GM15510 (cell line): ENCODE data around the gene PIKFYVE.

Experiments used
- POLR2A ChIP-seq: IDR thresholded peaks from 3 replicates; pipeline ENCODE4 v1.6.1; 2011; ENCODE audit warnings: borderline replicate concordance; ENCODE audit not compliant: insufficient read length; ENCODE audit errors: extremely low read depth

Gene PIKFYVE

DNA sequence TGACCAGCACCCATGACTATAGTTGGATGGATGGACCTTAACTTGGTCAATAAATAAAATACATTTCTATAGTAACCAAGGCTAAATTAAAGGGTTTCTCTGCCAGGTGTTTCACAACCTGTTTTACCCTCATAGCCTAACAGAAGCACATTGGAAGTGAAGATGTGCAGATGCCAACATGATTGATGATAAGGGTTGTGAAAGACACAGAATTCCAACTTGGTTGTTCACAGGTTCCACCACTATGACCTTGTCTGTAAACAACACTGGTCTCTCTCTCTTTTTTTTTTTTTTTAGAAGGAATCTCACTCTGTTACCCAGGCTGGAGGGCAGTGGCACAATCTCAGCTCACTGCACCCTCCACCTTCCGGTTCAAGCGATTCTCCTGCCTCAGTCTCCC is 103.0 kb downstream of the PIKFYVE start:
- TF ChIP-seq POLR2A: no peak

DNA sequence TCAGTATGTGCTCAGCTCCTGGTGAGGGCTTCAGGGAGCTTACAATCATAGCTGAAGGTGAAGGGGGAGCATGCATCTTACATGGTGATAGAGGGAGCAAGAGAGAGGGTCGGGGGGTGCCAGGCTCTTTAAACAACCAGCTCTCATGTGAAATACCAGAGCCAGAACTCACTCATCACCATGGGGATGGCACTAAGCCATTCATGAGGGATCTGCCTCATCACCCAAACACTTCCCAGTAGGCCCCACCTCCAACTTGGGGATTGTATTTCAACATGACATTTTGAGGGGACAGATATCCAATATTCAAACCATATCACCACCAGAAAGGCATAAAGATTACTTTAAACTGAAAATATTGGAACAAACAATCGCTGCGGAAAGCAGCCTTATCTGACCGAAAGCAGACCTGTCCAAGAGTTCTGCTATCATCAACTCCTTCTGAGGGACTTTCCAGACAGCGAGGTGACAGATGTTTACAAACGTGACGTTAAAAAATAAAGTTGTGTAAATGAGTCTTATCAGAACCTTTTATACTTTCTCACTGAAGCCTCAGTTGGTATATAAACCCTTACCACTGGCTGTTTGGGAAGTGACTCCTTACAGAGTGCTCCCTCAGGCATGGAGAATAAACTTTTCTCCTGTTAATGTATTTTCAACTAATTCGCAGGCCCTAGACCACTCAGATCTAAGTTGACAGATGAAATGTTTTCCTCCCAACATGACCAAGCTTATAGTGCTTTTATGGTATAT is 105.0 kb downstream of the PIKFYVE start:
- no peak for TF ChIP-seq POLR2A

DNA sequence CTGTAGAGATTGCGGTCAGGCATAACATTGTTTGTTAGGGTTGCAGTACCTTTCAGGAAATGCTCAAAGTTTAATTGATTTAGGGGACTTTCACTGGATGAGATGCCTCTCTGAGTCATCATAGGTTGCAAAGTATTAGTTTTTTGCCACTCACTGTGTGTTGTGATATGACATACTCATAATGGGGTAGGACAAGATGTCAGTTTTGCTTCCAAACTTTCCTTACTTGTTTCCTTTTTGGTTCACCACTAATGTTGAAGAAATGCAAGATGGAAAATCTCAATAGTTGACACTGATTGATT is 105.5 kb downstream of the PIKFYVE start:
- no peak for TF ChIP-seq POLR2A

DNA sequence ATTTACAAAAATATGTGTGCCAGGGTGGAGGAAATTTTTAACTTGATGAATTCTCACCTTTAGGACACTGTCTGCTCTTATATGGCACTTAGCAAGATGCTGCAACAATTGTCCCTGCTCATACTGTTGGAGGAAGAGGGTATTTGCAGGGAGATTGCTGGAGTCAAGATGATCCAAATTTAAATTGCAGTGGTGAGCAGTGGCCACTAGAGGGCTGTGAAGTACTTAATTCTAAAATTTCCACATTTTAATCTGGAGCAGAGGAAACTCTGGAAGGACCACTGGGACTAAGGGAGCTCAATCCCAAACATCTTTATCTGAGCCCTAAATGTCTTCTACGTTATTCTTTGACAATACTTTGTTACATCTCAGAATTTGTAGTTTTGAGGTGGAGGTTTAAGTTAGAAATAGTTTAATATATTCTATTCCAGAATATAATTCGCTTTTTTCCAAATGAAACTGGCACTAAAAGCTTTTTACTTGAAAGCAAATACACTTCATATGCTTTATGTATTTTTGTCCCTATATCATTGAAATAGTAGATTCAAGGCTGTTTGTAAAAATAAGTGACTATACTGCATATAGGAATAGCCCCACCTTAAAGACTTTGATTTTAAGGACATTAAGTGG is 107.5 kb downstream of the PIKFYVE start:
- TF ChIP-seq POLR2A: no peak

DNA sequence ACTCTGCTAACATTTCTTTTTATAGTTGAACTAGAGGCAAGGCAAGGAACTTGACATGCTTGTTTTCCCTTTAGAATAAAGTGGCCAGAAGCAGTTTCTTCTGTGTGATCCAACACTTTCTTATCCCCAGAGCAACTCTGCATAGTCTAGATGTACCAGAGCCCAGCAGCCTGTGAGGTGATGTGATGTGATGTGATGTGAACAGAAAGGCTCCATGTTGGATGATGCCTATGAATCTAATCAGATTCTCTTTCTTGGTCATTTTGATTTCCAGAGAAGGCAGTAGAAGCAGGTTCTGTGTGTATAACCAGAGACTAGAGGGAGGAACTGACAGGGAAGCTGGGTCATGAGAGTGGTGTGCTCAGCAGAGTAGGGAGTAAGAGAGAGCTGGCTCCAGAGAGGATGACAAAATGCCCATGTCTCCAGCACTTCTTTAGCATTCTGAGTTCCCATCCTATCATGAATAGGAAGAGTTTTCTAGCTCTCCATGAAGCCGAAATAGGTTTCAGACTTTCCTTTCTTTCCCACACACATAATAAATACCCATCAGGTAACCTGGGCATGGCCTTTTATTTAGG is 109.5 kb downstream of the PIKFYVE start:
- TF ChIP-seq POLR2A: no peak

DNA sequence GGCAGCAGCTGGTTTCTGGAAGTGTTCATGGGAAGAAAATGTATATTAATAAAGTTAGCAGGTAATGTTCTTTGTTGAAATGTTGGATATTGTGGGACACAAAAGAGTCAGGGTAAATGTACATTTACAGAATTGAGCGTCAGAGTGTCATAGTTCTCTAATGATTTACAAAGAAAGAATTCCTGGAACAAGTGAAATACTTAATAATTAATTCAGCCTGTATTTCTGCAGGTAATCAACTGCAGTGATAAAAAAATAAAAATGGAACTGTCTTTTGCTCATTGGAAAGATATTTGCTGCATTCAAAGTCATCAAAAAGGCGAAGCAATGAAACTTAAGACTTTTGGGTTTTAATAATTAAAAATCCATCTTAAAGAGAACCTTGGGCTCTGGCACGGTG is 113.1 kb downstream of the PIKFYVE start:
- TF ChIP-seq POLR2A: no peak

DNA sequence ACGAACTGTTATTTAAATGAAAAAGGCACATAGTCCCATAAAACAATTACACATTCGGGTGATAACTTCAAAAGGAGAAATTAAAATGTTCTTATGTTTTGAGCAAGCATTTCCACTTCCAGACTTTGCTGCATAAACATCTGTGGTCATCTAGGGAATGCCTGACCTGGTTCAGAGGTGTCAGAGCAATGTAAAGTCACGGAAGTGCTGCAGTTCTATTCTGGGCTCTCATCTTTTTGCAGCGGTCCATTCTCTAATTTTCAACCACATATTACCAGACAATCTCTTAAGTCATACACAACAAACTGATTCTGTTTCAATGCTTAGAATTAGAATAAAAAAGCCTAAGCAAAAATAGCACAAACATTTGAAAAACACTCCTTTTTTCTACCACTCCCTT is 118.6 kb downstream of the PIKFYVE start:
- TF ChIP-seq POLR2A: no peak

DNA sequence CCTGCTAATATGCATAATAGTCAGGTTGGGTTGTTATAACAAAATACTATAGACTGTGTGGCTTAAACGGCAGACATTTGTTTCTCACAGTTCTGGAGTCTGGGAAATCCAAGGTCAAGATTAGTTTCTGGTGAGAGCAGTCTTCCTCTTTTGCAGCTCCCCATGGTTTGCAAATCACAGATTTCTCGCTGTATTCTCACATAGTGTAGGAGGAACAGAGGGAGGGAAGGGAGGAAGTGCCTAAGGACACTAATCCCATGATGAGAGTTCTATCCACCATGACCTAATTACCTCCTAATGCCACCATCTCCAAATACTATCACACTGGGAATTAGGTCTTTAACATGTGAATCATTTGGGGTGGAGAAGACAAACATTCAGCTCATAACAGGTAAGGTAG is 120.5 kb downstream of the PIKFYVE start:
- TF ChIP-seq POLR2A: no peak

DNA sequence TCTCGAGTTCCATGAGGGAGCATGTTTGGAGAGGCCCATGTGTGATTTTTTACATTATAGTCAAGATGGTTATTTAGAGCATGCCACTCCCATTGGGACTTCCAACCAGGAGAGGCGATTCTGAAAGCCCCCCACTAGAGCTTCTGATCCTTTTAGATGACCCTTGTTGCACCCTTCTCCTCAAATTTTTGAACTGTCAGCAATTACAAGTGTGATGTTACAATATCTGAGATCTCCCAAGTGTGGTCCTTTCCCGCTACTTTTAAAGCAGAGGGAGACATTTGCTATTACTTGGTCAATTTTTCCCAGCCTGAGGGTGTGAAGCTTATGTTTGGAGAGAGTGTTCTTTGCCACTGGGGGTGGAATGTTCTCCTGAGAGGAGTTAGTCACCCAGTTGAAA is 123.9 kb downstream of the PIKFYVE start:
- TF ChIP-seq POLR2A: no peak

DNA sequence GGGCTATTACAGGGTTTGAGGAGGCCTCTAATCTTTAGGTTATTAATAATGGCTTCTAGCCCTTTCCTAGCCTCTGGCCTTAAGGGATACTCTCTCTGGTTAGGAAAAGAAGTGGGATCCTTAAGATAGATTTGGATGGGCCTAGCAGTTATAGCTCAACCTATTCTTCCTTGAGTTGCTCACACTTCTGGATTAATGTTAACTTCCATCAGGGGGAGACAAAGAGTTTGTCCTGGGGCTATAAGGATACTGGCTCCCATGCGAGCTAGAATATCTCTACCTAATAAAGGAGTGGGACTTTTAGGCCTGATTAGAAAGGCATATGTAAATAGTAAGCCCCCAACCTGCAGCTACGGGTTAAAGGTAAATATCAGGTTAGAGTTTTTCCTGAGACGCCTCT is 126.2 kb downstream of the PIKFYVE start:
- TF ChIP-seq POLR2A: no peak

DNA sequence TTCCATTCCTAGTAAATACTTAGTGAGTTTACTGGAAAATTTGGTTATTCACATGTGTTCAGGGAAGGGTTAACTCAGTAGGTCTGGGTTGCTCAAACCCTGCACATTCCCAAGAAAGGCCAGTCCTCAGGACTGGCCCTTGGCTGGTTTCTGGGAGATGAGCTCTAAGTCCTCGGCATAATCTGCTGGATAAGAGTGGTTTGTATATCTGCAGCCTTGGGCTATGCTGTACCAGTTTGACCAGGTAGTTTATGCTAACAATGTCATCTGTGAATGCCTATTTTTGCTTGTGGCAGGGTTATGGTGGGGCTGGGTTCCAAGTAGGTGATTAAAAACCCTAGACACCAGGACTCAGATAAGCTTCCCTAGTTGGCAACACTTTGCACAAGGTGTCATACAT is 133.1 kb downstream of the PIKFYVE start:
- TF ChIP-seq POLR2A: no peak

DNA sequence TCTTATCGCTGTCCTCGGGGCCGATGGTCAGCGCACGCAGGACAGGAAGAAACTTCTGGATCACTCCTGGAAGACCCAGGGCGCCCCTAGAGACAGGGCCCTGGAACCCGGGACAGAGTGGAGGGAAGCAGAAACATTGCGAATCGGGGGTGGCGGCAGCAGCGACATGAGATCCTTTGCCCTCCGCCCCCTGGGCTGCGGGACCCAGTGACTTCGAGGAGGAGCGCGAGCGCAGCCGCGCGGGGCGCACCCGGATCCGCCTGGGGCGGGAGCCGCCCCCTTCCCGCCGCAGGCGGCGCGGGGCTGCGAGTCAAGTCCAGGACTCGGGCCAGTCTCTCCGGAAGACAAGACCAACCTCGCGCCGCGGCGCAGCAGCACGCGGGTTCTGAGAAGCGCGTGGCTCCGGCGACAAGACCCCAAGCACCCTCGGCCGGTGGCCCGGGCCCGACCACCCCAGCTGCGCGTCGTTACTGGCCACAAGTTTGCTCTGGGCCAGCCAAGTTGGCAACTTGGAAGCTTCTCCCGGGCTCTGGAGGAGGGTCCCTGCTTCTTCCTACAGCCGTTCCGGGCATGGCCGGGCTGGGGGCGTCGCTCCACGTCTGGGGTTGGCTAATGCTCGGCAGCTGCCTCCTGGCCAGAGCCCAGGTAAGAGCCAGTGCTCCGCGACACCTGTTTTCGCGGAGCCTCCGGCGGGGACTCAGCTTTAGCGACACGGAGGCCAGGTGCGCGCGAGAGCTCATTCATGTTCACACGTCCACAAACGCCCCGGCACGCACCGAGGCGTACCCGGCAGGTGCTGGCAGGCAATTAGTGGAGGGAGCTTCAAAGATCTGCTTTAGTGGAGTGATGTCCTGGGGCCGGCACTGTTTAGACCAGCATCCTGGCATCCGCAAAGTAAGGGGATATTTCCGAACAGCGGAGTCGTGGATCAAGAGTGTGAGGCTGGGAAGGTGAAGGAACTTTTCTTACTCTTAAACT is 140.7 kb downstream of the PIKFYVE start, which contains the start of gene PTH2R:
TSS of gene PTH2R (plus strand) at position 319 of the 978 bp plus-strand sequence. CDS start at position 571, 252 bp downstream.
- TF ChIP-seq POLR2A: no peak

DNA sequence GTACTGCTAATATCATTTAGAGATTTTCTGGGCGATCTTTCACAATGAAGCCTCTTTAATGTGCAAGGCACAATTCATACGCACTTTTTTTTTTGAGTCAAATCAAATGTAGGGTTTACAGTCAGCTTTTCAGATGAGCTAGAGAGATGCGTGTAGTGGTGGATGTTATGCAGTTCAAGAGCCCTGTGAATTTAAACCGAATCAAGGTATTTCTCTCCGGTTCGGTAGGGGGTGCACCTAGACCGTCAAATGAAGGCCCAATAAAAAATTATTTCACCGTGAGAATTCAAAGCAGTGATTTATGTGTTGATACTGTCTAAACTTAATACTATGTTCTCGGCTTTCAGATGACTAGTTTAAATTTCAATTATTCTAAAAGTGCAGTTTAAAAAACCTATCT is 141.6 kb downstream of the PIKFYVE start:
- TF ChIP-seq POLR2A: no peak
